HEK293 (cell line): ENCODE measurements around the gene ERF.

ENCODE experiments used
- CTCF ChIA-PET: fragments of 350-600 bp; formaldehyde crosslinking; extraction: SDS; loops from one replicate; lab custom pipeline; 2021; ENCODE audit warnings: antibody characterized with exemption; lab: Yijun Ruan, JAX
- POLR2A ChIA-PET: fragments of 300-600 bp; formaldehyde crosslinking; extraction: SDS; loops from one replicate; lab custom pipeline; 2020; ENCODE audit warnings: antibody characterized with exemption, inconsistent platforms; lab: Yijun Ruan, JAX
- H3K27ac ChIP-seq: fragments of 200-500 bp; sonication (Bioruptor generic); 2 replicates; pipeline ENCODE4 v1.5.1; 2014; ENCODE audit warnings: low read depth, low read length, control low read depth, inconsistent platforms; ENCODE audit errors: extremely low read depth
- H3K36me3 ChIP-seq, 2 experiments: fragments of 200-500 bp in 1 of 2; sonication (Bioruptor generic) in 1 of 2; 1 replicate in 1 of 2; 2 replicates in 1 of 2; pipeline ENCODE4 v1.5.1; 2014 to 2017; ENCODE audit warnings: inconsistent platforms in 2 of 2, low read length in 2 of 2; ENCODE audit not compliant: control insufficient read depth in 2 of 2, insufficient read depth in 1 of 2
- H3K4me1 ChIP-seq: fragments of 200-500 bp; sonication (Bioruptor generic); 2 replicates; pipeline ENCODE4 v1.5.1; 2014; ENCODE audit warnings: mild to moderate bottlenecking, low read length, inconsistent platforms; ENCODE audit not compliant: control insufficient read depth, insufficient read depth
- H3K4me3 ChIP-seq: 2 replicates; pipeline ENCODE4 v1.5.1; 2011; ENCODE audit warnings: low read depth, mild to moderate bottlenecking, control low read depth, low read length, moderate library complexity
- H3K9me3 ChIP-seq: fragments of 200-500 bp; sonication (Bioruptor generic); 2 replicates; pipeline ENCODE4 v1.5.1; 2014; ENCODE audit warnings: low read depth, low read length, inconsistent platforms; ENCODE audit not compliant: control insufficient read depth, insufficient read depth
- GLIS1 ChIP-seq: fragments of 450-650 bp; formaldehyde crosslinking; IDR thresholded peaks from 2 replicates; pipeline ENCODE4 v1.5.1; 2016; ENCODE audit warnings: missing biosample characterization, missing genetic modification characterization
- GLIS2 ChIP-seq: fragments of 450-650 bp; formaldehyde crosslinking; IDR thresholded peaks from 2 replicates; pipeline ENCODE4 v1.5.1; 2016; ENCODE audit warnings: missing biosample characterization, missing genetic modification characterization
- SCRT1 ChIP-seq: fragments of 450-650 bp; formaldehyde crosslinking; IDR thresholded peaks from 2 replicates; pipeline ENCODE4 v1.5.1; 2016; ENCODE audit warnings: missing biosample characterization, missing genetic modification characterization, borderline replicate concordance
- ZIC2 ChIP-seq: fragments of 450-650 bp; formaldehyde crosslinking; IDR thresholded peaks from 2 replicates; pipeline ENCODE4 v1.5.1; 2016; ENCODE audit warnings: missing biosample characterization, missing genetic modification characterization
- ZNF223 ChIP-seq: fragments of 450-650 bp; formaldehyde crosslinking; IDR thresholded peaks from 2 replicates; pipeline ENCODE4 v1.5.1; 2016; ENCODE audit warnings: missing biosample characterization, missing genetic modification characterization
- ZNF292 ChIP-seq: fragments of 450-650 bp; formaldehyde crosslinking; IDR thresholded peaks from 2 replicates; pipeline ENCODE4 v1.5.1; 2016; ENCODE audit warnings: low read depth, missing biosample characterization, missing genetic modification characterization, borderline replicate concordance
- ZNF311 ChIP-seq: fragments of 450-650 bp; formaldehyde crosslinking; IDR thresholded peaks from 2 replicates; pipeline ENCODE4 v1.5.1; 2017; ENCODE audit warnings: missing biosample characterization, missing genetic modification characterization, borderline replicate concordance
- ZNF600 ChIP-seq: fragments of 450-650 bp; formaldehyde crosslinking; IDR thresholded peaks from 2 replicates; pipeline ENCODE4 v1.5.1; 2016; ENCODE audit warnings: missing biosample characterization, missing genetic modification characterization
- TF ChIP-seq, protein P1 (sequence below): fragments of 450-650 bp; formaldehyde crosslinking; IDR thresholded peaks from 2 replicates; pipeline ENCODE4 v1.5.1; 2017; ENCODE audit warnings: missing biosample characterization, missing genetic modification characterization
- TF ChIP-seq, protein P2 (sequence below): fragments of 450-650 bp; formaldehyde crosslinking; IDR thresholded peaks from 2 replicates; pipeline ENCODE4 v1.5.1; 2016; ENCODE audit warnings: missing biosample characterization, missing genetic modification characterization
- TF ChIP-seq, protein P3 (sequence below): fragments of 450-650 bp; formaldehyde crosslinking; IDR thresholded peaks from 2 replicates; pipeline ENCODE4; 2016; ENCODE audit warnings: missing biosample characterization, missing genetic modification characterization
- TF ChIP-seq, protein P4 (sequence below): fragments of 450-650 bp; formaldehyde crosslinking; IDR thresholded peaks from 2 replicates; pipeline ENCODE4 v1.5.1; 2016; ENCODE audit warnings: missing biosample characterization, missing genetic modification characterization

The ERF gene

DNA sequence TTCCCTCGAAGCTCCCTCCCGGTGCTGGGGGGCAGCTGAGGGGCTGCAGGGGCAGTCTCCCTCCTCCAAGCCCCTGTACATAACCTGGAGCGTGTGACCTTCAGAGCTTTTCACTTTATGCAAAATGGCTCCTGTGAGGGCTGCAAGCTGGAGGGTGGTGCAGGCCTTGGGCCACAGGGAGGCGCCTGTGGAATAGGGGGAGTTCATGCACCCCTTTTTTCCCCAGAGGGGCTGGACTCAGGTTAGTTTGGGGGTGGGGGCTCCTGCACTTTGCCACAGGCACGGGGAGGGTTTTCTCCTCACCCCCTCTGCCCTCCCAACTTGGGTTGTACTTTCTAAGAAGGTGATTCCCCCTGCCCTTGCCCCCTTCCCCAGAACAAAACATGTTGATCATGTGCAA is 40.4 kb upstream of the ERF start:
- H3K36me3 ChIP-seq = peaks cover 31 to 70% of the 10 kb centered on the region in 2 experiments
- no peak overlapping the region for H3K4me3 ChIP-seq
- peak overlapping the region; percentile 0; the same call in 1 of the 2 replicates for H3K27ac ChIP-seq
- TF ChIP-seq, protein P1, sequence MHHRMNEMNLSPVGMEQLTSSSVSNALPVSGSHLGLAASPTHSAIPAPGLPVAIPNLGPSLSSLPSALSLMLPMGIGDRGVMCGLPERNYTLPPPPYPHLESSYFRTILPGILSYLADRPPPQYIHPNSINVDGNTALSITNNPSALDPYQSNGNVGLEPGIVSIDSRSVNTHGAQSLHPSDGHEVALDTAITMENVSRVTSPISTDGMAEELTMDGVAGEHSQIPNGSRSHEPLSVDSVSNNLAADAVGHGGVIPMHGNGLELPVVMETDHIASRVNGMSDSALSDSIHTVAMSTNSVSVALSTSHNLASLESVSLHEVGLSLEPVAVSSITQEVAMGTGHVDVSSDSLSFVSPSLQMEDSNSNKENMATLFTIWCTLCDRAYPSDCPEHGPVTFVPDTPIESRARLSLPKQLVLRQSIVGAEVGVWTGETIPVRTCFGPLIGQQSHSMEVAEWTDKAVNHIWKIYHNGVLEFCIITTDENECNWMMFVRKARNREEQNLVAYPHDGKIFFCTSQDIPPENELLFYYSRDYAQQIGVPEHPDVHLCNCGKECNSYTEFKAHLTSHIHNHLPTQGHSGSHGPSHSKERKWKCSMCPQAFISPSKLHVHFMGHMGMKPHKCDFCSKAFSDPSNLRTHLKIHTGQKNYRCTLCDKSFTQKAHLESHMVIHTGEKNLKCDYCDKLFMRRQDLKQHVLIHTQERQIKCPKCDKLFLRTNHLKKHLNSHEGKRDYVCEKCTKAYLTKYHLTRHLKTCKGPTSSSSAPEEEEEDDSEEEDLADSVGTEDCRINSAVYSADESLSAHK (tag by site-specific recombination) = no peak
- TF ChIP-seq ZNF223 (tag by site-specific recombination) = peak; percentile 48; the same call in 1 of the 2 replicates
- TF ChIP-seq, protein P2, sequence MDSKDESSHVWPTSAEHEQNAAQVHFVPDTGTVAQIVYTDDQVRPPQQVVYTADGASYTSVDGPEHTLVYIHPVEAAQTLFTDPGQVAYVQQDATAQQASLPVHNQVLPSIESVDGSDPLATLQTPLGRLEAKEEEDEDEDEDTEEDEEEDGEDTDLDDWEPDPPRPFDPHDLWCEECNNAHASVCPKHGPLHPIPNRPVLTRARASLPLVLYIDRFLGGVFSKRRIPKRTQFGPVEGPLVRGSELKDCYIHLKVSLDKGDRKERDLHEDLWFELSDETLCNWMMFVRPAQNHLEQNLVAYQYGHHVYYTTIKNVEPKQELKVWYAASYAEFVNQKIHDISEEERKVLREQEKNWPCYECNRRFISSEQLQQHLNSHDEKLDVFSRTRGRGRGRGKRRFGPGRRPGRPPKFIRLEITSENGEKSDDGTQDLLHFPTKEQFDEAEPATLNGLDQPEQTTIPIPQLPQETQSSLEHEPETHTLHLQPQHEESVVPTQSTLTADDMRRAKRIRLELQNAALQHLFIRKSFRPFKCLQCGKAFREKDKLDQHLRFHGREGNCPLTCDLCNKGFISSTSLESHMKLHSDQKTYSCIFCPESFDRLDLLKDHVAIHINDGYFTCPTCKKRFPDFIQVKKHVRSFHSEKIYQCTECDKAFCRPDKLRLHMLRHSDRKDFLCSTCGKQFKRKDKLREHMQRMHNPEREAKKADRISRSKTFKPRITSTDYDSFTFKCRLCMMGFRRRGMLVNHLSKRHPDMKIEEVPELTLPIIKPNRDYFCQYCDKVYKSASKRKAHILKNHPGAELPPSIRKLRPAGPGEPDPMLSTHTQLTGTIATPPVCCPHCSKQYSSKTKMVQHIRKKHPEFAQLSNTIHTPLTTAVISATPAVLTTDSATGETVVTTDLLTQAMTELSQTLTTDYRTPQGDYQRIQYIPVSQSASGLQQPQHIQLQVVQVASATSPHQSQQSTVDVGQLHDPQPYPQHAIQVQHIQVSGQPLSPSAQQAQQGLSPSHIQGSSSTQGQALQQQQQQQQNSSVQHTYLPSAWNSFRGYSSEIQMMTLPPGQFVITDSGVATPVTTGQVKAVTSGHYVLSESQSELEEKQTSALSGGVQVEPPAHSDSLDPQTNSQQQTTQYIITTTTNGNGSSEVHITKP = peak; percentile 65
- TF ChIP-seq SCRT1 (tag by site-specific recombination) = 0 out of 2 replicates have a peak, but pooled peaks have one; percentile 23
- TF ChIP-seq ZNF311 = no peak
- H3K9me3 ChIP-seq = no peaks in the 10 kb centered on the region
- CTCF ChIA-PET = interaction anchor here (0.6 to 4.8 kb wide), 19 partner anchors 8 to 1987 kb away, joined by 3 to 55 read pairs (median 4); no protein-coding TSS in a partner anchor
- POLR2A ChIA-PET = interaction anchor here (0.5 to 3.4 kb wide), 5 partner anchors 11 to 205 kb away, joined by 3 to 31 read pairs (median 4); partner anchors contain the start of gene GSK3A
- no peaks in the 10 kb centered on the region for H3K4me1 ChIP-seq

DNA sequence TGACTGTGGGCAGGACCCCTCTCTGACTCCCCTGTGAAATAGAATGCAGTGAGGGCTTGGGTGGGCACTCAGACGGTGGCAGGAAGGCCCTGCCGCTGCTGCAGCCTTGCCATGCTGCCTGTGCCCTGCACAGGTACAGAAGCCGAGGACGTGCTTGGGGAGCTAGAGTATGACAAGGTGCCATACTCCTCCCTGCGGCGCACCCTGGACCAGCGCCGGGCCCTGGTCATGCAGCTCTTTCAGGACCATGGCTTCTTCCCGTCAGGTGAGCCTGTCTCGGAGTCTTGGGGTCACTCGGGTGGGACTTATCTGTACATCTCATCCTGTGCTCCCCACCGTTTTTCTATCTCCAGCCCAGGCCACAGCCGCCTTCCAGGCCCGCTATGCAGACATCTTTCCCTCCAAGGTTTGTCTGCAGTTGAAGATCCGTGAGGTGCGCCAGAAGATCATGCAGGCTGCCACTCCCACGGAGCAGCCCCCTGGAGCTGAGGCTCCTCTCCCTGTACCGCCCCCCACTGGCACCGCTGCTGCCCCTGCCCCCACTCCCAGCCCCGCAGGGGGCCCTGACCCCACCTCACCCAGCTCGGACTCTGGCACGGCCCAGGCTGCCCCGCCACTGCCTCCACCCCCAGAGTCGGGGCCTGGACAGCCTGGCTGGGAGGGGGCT is 39.7 kb upstream of the ERF start:
- H3K36me3 ChIP-seq = peaks cover 31 to 71% of the 10 kb centered on the region in 2 experiments
- TF ChIP-seq, protein P3, sequence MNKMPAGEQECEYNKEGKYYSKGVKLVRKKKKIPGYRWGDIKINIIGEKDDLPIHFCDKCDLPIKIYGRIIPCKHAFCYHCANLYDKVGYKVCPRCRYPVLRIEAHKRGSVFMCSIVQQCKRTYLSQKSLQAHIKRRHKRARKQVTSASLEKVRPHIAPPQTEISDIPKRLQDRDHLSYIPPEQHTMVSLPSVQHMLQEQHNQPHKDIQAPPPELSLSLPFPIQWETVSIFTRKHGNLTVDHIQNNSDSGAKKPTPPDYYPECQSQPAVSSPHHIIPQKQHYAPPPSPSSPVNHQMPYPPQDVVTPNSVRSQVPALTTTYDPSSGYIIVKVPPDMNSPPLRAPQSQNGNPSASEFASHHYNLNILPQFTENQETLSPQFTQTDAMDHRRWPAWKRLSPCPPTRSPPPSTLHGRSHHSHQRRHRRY (tag by site-specific recombination) = no peak
- TF ChIP-seq GLIS1 (tag by site-specific recombination) (peak; percentile 94), ZNF292 (tag by site-specific recombination) (no peak), ZNF600 (tag by site-specific recombination) (peak; percentile 45; the same call in 1 of the 2 replicates), GLIS2 (peak; percentile 47; the same call in 1 of the 2 replicates), ZIC2 (tag by site-specific recombination) (peak; percentile 41; the same call in 1 of the 2 replicates)
- TF ChIP-seq, protein P4, sequence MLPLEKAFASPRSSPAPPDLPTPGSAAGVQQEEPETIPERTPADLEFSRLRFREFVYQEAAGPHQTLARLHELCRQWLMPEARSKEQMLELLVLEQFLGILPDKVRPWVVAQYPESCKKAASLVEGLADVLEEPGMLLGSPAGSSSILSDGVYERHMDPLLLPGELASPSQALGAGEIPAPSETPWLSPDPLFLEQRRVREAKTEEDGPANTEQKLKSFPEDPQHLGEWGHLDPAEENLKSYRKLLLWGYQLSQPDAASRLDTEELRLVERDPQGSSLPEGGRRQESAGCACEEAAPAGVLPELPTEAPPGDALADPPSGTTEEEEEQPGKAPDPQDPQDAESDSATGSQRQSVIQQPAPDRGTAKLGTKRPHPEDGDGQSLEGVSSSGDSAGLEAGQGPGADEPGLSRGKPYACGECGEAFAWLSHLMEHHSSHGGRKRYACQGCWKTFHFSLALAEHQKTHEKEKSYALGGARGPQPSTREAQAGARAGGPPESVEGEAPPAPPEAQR (tag by site-specific recombination) = no peak
- TF ChIP-seq, all 188 proteins: peak for 4
- Histone ChIP-seq H3K27ac (peak overlapping the region; percentile 16; the same call in 1 of the 2 replicates), H3K4me1 (no peaks in the 10 kb centered on the region), H3K9me3 (no peaks in the 10 kb centered on the region), H3K4me3 (no peak overlapping the region)
- ChIA-PET CTCF (interaction anchor here (0.6 to 4.8 kb wide), 12 partner anchors 12 to 183 kb away, joined by 3 to 55 read pairs (median 5); no protein-coding TSS in a partner anchor), POLR2A (interaction anchor here (0.5 to 3.4 kb wide), 4 partner anchors 10 to 50 kb away, joined by 3 to 31 read pairs (median 4); partner anchors contain the start of gene GSK3A)
